IPS DF 6.9 (cell line): ENCODE results near the gene KPNA3.
"Not testable (repeated sequence)": the region's sequence is repeated elsewhere in the genome, so short reads cannot be mapped to it uniquely, and the experiment has no call there.

Experiments used
- DNase-seq: peaks from one replicate; pipeline ENCODE4 v3.0.0-alpha.2; 2013; ENCODE audit warnings: low read depth, low spot score
- H3K27ac ChIP-seq: one replicate; pipeline ENCODE4 v1.5.1; 2013; ENCODE audit warnings: low read length, control low read depth
- H3K27me3 ChIP-seq: 2 replicates; pipeline ENCODE4 v1.6.1; 2013; ENCODE audit warnings: mild to moderate bottlenecking, low read length; ENCODE audit not compliant: control insufficient read depth, insufficient read depth
- H3K36me3 ChIP-seq: 2 replicates; pipeline ENCODE4 v1.6.1; 2013; ENCODE audit warnings: low read length; ENCODE audit not compliant: control insufficient read depth, insufficient read depth
- H3K4me1 ChIP-seq: 2 replicates; pipeline ENCODE4 v1.6.1; 2013; ENCODE audit warnings: low read length; ENCODE audit not compliant: control insufficient read depth, insufficient read depth
- H3K4me3 ChIP-seq: 2 replicates; pipeline ENCODE4 v1.5.1; 2013; ENCODE audit warnings: mild to moderate bottlenecking, low read length
- H3K9me3 ChIP-seq: 2 replicates; pipeline ENCODE4 v1.6.1; 2013; ENCODE audit warnings: low read length, inconsistent platforms; ENCODE audit not compliant: control insufficient read depth, insufficient read depth
- WGBS: extraction: QIAGEN DNeasy Blood & Tissue Kit; methylation state at CpG from one replicate; pipeline ENCODE4 v1.1.7; 2013; ENCODE audit warnings: mixed read lengths, missing lambda C conversion rate; ENCODE audit not compliant: insufficient read length, insufficient coverage; 5-methylcytosine and 5-hydroxymethylcytosine counted together

Gene KPNA3

GRCh38 chr13:49827891-49828290 lies 35.4 kb upstream of the KPNA3 start:
- H3K4me1 ChIP-seq = no peaks in the 10 kb centered on the region
- WGBS = no CpG with 5 or more reads among the region's 3 CpGs
- no peaks in the 10 kb centered on the region for H3K9me3 ChIP-seq
- no peaks in the 10 kb centered on the region for H3K27me3 ChIP-seq
- DNase-seq = no peak
- no peak overlapping the region for H3K27ac ChIP-seq
- no peak overlapping the region for H3K4me3 ChIP-seq
- no peaks in the 10 kb centered on the region for H3K36me3 ChIP-seq

GRCh38 chr13:49827336-49827735 lies 34.9 kb upstream of the KPNA3 start:
- no CpG with 5 or more reads among the region's 2 CpGs for WGBS
- no peak for DNase-seq
- H3K36me3 ChIP-seq = no peaks in the 10 kb centered on the region
- no peaks in the 10 kb centered on the region for H3K9me3 ChIP-seq
- H3K4me3 ChIP-seq = no peak overlapping the region
- H3K4me1 ChIP-seq = no peaks in the 10 kb centered on the region
- H3K27ac ChIP-seq = no peak overlapping the region
- no peaks in the 10 kb centered on the region for H3K27me3 ChIP-seq

DNA sequence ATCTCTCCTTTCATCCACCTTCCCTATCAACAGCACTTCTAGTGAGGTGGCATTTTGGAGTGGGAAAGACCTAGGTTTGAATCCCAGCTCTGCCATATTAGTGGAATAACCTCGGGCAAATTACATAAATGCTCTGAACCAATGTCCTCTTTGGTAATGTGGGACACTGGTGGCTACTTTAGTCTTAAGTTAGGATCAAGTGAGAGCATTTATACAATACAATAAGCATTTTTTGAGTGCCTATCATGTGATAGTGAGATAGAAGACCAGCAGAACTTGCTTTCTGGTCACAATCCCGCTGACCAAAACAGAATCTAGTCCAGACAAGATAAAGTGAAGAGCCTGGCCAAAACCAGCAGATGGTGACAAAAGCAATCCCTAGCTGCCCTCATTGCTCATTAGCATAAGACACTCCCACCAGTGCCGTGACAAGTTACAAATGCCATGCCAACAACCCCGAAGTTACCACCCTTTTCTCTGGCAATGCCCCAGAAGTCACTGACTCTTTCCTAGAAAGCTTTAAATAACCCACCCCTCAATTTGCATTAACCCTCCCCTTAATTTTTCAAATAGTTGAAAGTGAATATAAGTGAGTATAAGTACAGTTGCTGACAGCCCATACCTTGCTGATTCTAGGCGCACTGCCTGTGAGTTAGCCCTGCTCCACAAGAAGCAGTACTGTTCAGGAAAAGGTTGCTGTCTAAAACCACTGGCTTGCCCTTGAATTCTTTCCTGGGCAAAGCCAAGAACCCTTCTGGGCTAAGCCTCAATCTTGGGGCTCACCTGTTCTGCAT lies 28.9 kb upstream of the KPNA3 start:
- no peaks in the 10 kb centered on the region for H3K9me3 ChIP-seq
- no peaks in the 10 kb centered on the region for H3K27me3 ChIP-seq
- H3K4me3 ChIP-seq = no peak overlapping the region
- no peak overlapping the region for H3K27ac ChIP-seq
- no peaks in the 10 kb centered on the region for H3K36me3 ChIP-seq
- no peak for DNase-seq
- no peaks in the 10 kb centered on the region for H3K4me1 ChIP-seq
- no CpG with 5 or more reads among the region's 5 CpGs for WGBS

GRCh38 chr13:49820591-49821215 lies 28.2 kb upstream of the KPNA3 start:
- no CpG with 5 or more reads among the region's 2 CpGs for WGBS
- H3K36me3 ChIP-seq = no peaks in the 10 kb centered on the region
- no peak overlapping the region for H3K27ac ChIP-seq
- no peaks in the 10 kb centered on the region for H3K4me1 ChIP-seq
- no peaks in the 10 kb centered on the region for H3K9me3 ChIP-seq
- H3K4me3 ChIP-seq = no peak overlapping the region
- DNase-seq = no peak
- H3K27me3 ChIP-seq = no peaks in the 10 kb centered on the region

- H3K4me1 ChIP-seq, H3K36me3 ChIP-seq, H3K27ac ChIP-seq, H3K27me3 ChIP-seq, H3K4me3 ChIP-seq, DNase-seq, H3K9me3 ChIP-seq: not testable (repeated sequence)
- no CpG with 5 or more reads among the region's 4 CpGs for WGBS
Measured at GRCh38 chr13:49816047-49816446, 23.6 kb upstream of the KPNA3 start.

- no peak for DNase-seq
- H3K4me1 ChIP-seq = no peaks in the 10 kb centered on the region
- no peak overlapping the region for H3K27ac ChIP-seq
- H3K36me3 ChIP-seq = no peaks in the 10 kb centered on the region
- no peaks in the 10 kb centered on the region for H3K27me3 ChIP-seq
- H3K9me3 ChIP-seq = no peaks in the 10 kb centered on the region
- WGBS = no CpG with 5 or more reads among the region's 7 CpGs
- H3K4me3 ChIP-seq = no peak overlapping the region
Measured at GRCh38 chr13:49814551-49815270, 22.2 kb upstream of the KPNA3 start.

DNA sequence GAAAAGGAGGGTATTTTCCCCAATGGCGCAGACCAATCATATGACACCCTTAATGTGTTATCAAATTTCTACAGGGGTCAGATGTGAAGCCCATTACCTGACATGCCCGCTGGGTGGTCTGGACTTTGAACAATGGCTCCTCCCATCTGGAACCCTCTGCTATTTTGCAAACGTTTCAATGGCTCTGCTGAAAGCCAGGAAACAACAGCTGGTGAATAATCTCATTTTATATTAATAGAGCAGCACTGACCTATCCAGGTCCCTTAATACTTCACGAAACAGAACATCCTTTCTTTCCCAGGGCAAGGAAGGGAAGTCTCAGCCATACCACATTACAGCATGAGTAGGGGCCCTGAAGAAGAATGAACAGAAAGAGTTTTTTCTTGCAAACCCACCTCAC lies 20.3 kb upstream of the KPNA3 start:
- no peaks in the 10 kb centered on the region for H3K27me3 ChIP-seq
- no peak for DNase-seq
- H3K36me3 ChIP-seq = no peaks in the 10 kb centered on the region
- no peaks in the 10 kb centered on the region for H3K9me3 ChIP-seq
- no peak overlapping the region for H3K27ac ChIP-seq
- H3K4me1 ChIP-seq = no peaks in the 10 kb centered on the region
- no peak overlapping the region for H3K4me3 ChIP-seq
- WGBS = no CpG with 5 or more reads among the region's 4 CpGs

DNA sequence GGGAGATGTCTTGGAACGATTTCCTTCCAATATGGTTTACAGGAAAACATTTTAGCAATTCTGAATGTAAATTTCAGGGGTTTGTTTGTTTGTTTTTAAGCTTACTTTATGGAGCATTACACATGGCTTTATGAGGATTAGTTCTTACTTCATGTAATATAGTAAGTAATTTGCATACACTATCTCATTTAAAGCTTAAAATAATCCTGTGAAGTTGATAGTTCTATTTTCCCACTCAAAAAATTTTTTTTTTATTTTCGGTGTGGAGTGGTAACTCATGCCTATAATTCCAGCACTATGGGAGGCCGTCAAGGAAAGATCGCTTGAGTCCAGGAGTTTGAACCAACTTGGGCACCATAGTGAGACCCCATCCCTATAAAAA lies 19.0 kb upstream of the KPNA3 start:
- no peak overlapping the region for H3K27ac ChIP-seq

DNA sequence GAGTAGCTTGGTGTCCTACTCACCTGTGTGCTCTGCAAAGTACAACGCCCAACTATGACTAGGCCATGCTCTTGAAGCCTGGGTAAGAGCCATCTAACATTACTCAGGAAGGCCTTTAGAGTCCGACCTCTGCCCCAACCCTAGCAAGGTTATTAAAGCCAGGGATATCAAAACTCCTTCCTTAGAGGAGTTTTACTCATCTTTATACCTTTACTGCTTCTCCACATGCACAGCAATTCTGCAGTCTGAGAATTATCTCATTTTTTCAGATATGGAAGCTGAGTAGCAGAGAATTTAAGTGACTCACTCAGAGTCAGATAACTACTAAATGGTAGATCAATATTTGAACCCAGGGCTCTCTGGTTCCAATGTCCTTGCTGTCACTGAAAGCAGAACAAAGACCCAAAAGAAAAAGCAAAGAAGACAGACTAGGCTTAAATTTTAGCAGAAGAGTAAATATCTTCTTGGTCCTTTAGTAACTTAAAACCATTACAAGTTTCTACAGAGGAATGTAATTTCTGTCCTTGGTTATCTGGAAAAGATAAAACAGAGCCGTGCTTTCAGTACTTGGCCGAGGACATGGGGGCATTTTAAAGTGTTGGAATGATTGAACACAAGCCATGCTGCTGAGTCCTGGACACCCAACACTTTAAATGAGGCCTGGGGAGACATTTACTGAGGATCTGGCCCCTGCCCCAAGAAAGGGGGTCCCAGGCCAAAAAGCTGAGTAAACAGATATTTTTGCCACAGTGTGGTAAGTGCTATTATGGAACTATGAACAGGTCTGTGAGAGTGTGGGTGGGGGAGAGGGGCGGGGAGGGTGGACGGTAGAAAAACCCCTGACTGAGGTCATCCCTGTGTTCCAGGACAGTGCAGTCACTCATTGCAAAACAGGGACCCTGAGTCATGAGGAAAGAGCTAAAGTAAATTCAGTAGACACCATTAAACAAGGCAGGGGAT lies 18.4 kb upstream of the KPNA3 start:
- Histone ChIP-seq H3K4me1 (no peaks in the 10 kb centered on the region), H3K36me3 (no peaks in the 10 kb centered on the region), H3K4me3 (no peak overlapping the region), H3K27ac (no peak overlapping the region), H3K27me3 (no peaks in the 10 kb centered on the region), H3K9me3 (no peaks in the 10 kb centered on the region)
- no peak for DNase-seq
- no CpG with 5 or more reads among the region's 6 CpGs for WGBS

More for the DNA sequence above, 19.0 kb upstream of the KPNA3 start:
- no peaks in the 10 kb centered on the region for H3K27me3 ChIP-seq
- no peaks in the 10 kb centered on the region for H3K36me3 ChIP-seq
- no peaks in the 10 kb centered on the region for H3K4me1 ChIP-seq
- no peak overlapping the region for H3K4me3 ChIP-seq
- no peaks in the 10 kb centered on the region for H3K9me3 ChIP-seq
- DNase-seq = no peak
- WGBS = no CpG with 5 or more reads among the region's 4 CpGs

DNA sequence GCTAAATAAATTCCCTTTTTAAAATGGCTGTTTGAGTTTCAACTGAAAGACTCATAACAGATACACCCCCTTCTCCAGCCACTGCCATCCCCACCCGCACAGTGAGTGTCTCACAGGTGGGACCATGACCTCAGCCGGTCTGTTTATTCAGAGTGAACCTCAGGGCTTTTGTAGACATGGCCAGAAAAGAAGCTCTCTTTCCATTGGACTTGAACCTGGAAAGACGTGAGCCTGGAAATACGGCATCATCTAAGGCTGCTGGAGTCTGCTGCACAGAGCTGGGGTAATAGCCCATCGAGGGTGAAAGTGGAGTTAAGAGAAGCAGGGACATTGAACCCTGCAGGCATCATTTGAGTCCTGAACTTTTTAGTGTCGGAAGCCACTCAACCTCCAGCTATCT lies 15.2 kb upstream of the KPNA3 start:
- H3K4me3 ChIP-seq = no peak overlapping the region
- no peak for DNase-seq
- no peak overlapping the region for H3K27ac ChIP-seq
- no CpG with 5 or more reads among the region's 6 CpGs for WGBS
- no peaks in the 10 kb centered on the region for H3K9me3 ChIP-seq
- no peaks in the 10 kb centered on the region for H3K36me3 ChIP-seq
- no peaks in the 10 kb centered on the region for H3K4me1 ChIP-seq
- H3K27me3 ChIP-seq = no peaks in the 10 kb centered on the region
